HepG2 (cell line): ENCODE measurements around the gene NEUROD1. TPM values are rescaled to one million over a fixed set of nuclear protein-coding genes. Genes with fewer than 3 reads are reported as not detected.

Source experiments
- ATAC-seq: fragments of 200-7000 bp; cut with Tn5 transposase; 3 replicates; pipeline ENCODE4 v1.9.1; 2020; ENCODE audit warnings: mild to moderate bottlenecking, moderate library complexity
- BruUV-seq: library from RNA; stranded (reverse); fragments of 400-500 nt; replicated peaks from 2 replicates; lab custom pipeline; 2021; lab: Mats Ljungman, UMichigan
- CTCF ChIA-PET: fragments of 300-600 bp; formaldehyde crosslinking; extraction: SDS; loops from one replicate; lab custom pipeline; 2021; ENCODE audit warnings: low total read pairs, inconsistent platforms, low intra/inter-chr PET ratio; lab: Yijun Ruan, JAX
- POLR2A ChIA-PET: fragments of 350-600 bp; sonication (Branson Sonifier 250); formaldehyde crosslinking; loops from one replicate; lab custom pipeline; 2020; ENCODE audit warnings: antibody characterized with exemption, inconsistent platforms; lab: Yijun Ruan, JAX
- DNase-seq: peaks from one replicate; pipeline ENCODE4 v3.0.0-alpha.2; 2015; ENCODE audit warnings: low spot score
- FAIRE-seq: peaks from 3 replicates; lab custom pipeline; 2011; peaks lifted over from hg19 to GRCh38; lab: Jason Lieb, UNC
- H2AFZ ChIP-seq: one replicate; pipeline ENCODE4 v1.6.1; 2011; ENCODE audit warnings: low read length, inconsistent platforms
- H3K27ac ChIP-seq: fragments of 300-600 bp; 3 replicates; pipeline ENCODE4 v1.8.0; 2011; ENCODE audit warnings: mixed run types, mild to moderate bottlenecking, mixed read lengths, low read length, inconsistent platforms; ENCODE audit not compliant: insufficient read depth; ENCODE audit errors: extremely low read length
- H3K27me3 ChIP-seq, 2 experiments: fragments of 200-600 bp in 1 of 2; 2 replicates in 1 of 2; 3 replicates in 1 of 2; pipeline versions ENCODE4 v1.6.0 to v1.8.0; 2011; ENCODE audit warnings: low read length in 2 of 2, mild to moderate bottlenecking in 2 of 2, moderate library complexity in 2 of 2, inconsistent platforms in 1 of 2; ENCODE audit not compliant: insufficient read depth in 2 of 2, control insufficient read depth in 1 of 2
- H3K36me3 ChIP-seq, 2 experiments: fragments of 200-600 bp in 1 of 2; replicated peaks in 1 of 2; 2 replicates in 1 of 2; 3 replicates in 1 of 2; pipeline versions ENCODE4 v1.5.1 to v1.8.0; 2011; ENCODE audit warnings: low read length in 2 of 2, inconsistent platforms in 1 of 2; ENCODE audit not compliant: insufficient read depth in 2 of 2, control insufficient read depth in 1 of 2
- H3K4me1 ChIP-seq: 2 replicates; pipeline ENCODE4 v1.5.1; 2012; ENCODE audit warnings: low read length, inconsistent platforms; ENCODE audit not compliant: insufficient read depth
- H3K4me2 ChIP-seq: 2 replicates; pipeline ENCODE4 v1.6.0; 2011; ENCODE audit warnings: low read depth, low read length, inconsistent platforms
- H3K4me3 ChIP-seq, 3 experiments: fragments of 200-600 bp in 1 of 3; sonication (generic), shearing (Covaris generic) in 1 of 3; replicated peaks in 1 of 3; 2 replicates each; pipeline ENCODE4 v1.5.1; 2011 to 2016; ENCODE audit warnings: low read length in 3 of 3, inconsistent platforms in 2 of 3, low read depth in 2 of 3, mild to moderate bottlenecking in 2 of 3, control low read depth in 1 of 3, mixed read lengths in 1 of 3; ENCODE audit not compliant: insufficient read depth in 1 of 3
- H3K79me2 ChIP-seq: one replicate; pipeline ENCODE4 v1.6.1; 2011; ENCODE audit warnings: low read length, inconsistent platforms; ENCODE audit not compliant: insufficient read depth
- H3K9ac ChIP-seq: 2 replicates; pipeline ENCODE4 v1.6.0; 2011; ENCODE audit warnings: mild to moderate bottlenecking, low read depth, low read length, inconsistent platforms; ENCODE audit not compliant: insufficient read depth
- H3K9me3 ChIP-seq: 2 replicates; pipeline ENCODE4 v1.5.1; 2012; ENCODE audit warnings: mild to moderate bottlenecking, low read length
- H4K20me1 ChIP-seq: 2 replicates; pipeline ENCODE4 v1.6.0; 2011; ENCODE audit warnings: inconsistent platforms, mild to moderate bottlenecking, low read length, moderate library complexity; ENCODE audit not compliant: insufficient read depth
- FOXM1 ChIP-seq: sonication (generic); formaldehyde crosslinking; IDR thresholded peaks from 2 replicates; pipeline ENCODE4 v1.5.0; 2020; ENCODE audit warnings: missing genetic modification reagents
- HCFC1 ChIP-seq: fragments of 150-350 bp; IDR thresholded peaks from 2 replicates; pipeline ENCODE4 v1.6.1; 2014; ENCODE audit warnings: low read depth, low read length
- HMG20A ChIP-seq: IDR thresholded peaks from 2 replicates; pipeline ENCODE4 v1.6.1; 2016; ENCODE audit warnings: borderline replicate concordance
- IKZF1 ChIP-seq: fragments of 450-650 bp; IDR thresholded peaks from 2 replicates; pipeline ENCODE4 v1.7.1; 2016
- KAT2B ChIP-seq: fragments of 150-350 bp; IDR thresholded peaks from 2 replicates; pipeline ENCODE4 v1.6.1; 2014; ENCODE audit warnings: low read depth, low read length, borderline replicate concordance
- MAF1 ChIP-seq: sonication (generic); formaldehyde crosslinking; IDR thresholded peaks from 2 replicates; pipeline ENCODE4 v1.5.0; 2020; ENCODE audit warnings: missing genetic modification reagents, borderline replicate concordance
- MED1 ChIP-seq: sonication (generic); formaldehyde crosslinking; IDR thresholded peaks from 2 replicates; pipeline ENCODE4 v1.4.0; 2020; ENCODE audit warnings: missing genetic modification reagents
- MIER2 ChIP-seq: IDR thresholded peaks from 2 replicates; pipeline ENCODE4 v1.6.1; 2016; ENCODE audit warnings: missing biosample characterization, missing genetic modification reagents
- PBX3 ChIP-seq: sonication (generic); formaldehyde crosslinking; IDR thresholded peaks from 2 replicates; pipeline ENCODE4 v1.8.1; 2023; ENCODE audit warnings: missing genetic modification reagents, inconsistent platforms, borderline replicate concordance
- PRDM10 ChIP-seq: sonication (generic); formaldehyde crosslinking; IDR thresholded peaks from 2 replicates; pipeline ENCODE4 v1.4.0; 2020; ENCODE audit warnings: low read depth, missing genetic modification reagents
- SKIL ChIP-seq: sonication (generic); formaldehyde crosslinking; IDR thresholded peaks from 2 replicates; pipeline ENCODE4 v1.8.0; 2022; ENCODE audit warnings: missing genetic modification reagents, mild to moderate bottlenecking, moderate library complexity, borderline replicate concordance
- SNAI1 ChIP-seq: sonication (generic); formaldehyde crosslinking; IDR thresholded peaks from 2 replicates; pipeline ENCODE4 v1.5.0; 2020; ENCODE audit warnings: mild to moderate bottlenecking, missing genetic modification reagents, borderline replicate concordance
- ZFP36L2 ChIP-seq: sonication (generic); formaldehyde crosslinking; IDR thresholded peaks from 2 replicates; pipeline ENCODE4 v1.4.0; 2020; ENCODE audit warnings: missing genetic modification reagents
- ZFY ChIP-seq: sonication (generic); formaldehyde crosslinking; IDR thresholded peaks from 2 replicates; pipeline ENCODE4 v1.4.0; 2020; ENCODE audit warnings: missing genetic modification reagents
- ZNF317 ChIP-seq: sonication (generic); formaldehyde crosslinking; IDR thresholded peaks from 2 replicates; pipeline ENCODE4 v1.5.0; 2020; ENCODE audit warnings: mild to moderate bottlenecking, missing genetic modification reagents
- ZNF792 ChIP-seq: IDR thresholded peaks from 2 replicates; pipeline ENCODE4 v1.6.1; 2016
- WGBS: methylation state at CpG from one replicate; pipeline ENCODE4 v1.1.6; 2017; ENCODE audit warnings: low lambda C conversion rate; 5-methylcytosine and 5-hydroxymethylcytosine counted together
- in situ Hi-C: cut with HindIII; loops from 2 replicates; pipeline ENCODE4 v1.10.0; 2017; ENCODE audit warnings: low pct_unique_long_range_greater_than_20kb; ENCODE audit not compliant: extremely low pct_ligation_motif_present
- intact Hi-C: fragments of 100-400 bp; cut with micrococcal nuclease; formaldehyde crosslinking; loops from one replicate; pipeline ENCODE4 v1.10.0; 2022; ENCODE audit not compliant: unreplicated experiment
- polyA plus RNA-seq, 8 experiments: library from polyadenylated mRNA; depleted of rRNA in 3 of 8; stranded (reverse) in 7 of 8; unstranded in 1 of 8; fragments of >200 nt; fragmentation: Illumina TruSeq in 4 of 8; extraction: Trizol in 4 of 8; gene quantifications; 2 replicates each; pipeline versions ENCODE4 v1.2.1 to v1.2.3, GENCODE V29; 2011 to 2016; ENCODE audit warnings: low read depth in 4 of 8, missing spikeins in 1 of 8, mixed read lengths in 1 of 8; ENCODE audit not compliant: insufficient read depth in 1 of 8
- total RNA-seq, 5 experiments: library from RNA; depleted of rRNA; stranded (reverse); fragments of >200 nt; fragmentation: Illumina TruSeq; extraction: Trizol; gene quantifications; 2 replicates each; pipeline ENCODE4 v1.2.3, GENCODE V29; 2016; ENCODE audit warnings: low read depth in 1 of 5

Gene NEUROD1
- total and polyA plus RNA-seq, 2 of the 13 experiments (the other 11 are each of a cell fraction or from before 2014, with no cell fraction given): not detected

- no peak for TF ChIP-seq SKIL (CRISPR knock-in tag)
- no peak for TF ChIP-seq ZFY (CRISPR knock-in tag)
- no peak for TF ChIP-seq MED1 (CRISPR knock-in tag)
- no peak for TF ChIP-seq HMG20A (CRISPR knock-in tag)
Observed at GRCh38 chr2:181667234-181667633, 13.1 kb downstream of the NEUROD1 start (continued).

- FAIRE-seq (no peak), ATAC-seq (no peak), DNase-seq (no peak)
- ChIA-PET POLR2A (no interaction called here), CTCF (no interaction called here)
- in situ Hi-C loops: no loop called here
- Histone ChIP-seq H3K27me3 (peaks cover 0 to 12% of the 10 kb centered on the region in 2 experiments; a peak in 1 of 5 replicates), H3K4me2 (no peak overlapping the region), H3K4me3 (no peak overlapping the region), H3K9me3 (no peaks in the 10 kb centered on the region), H3K9ac (no peak overlapping the region), H3K4me1 (peaks cover 11% of the 10 kb centered on the region), H3K79me2 (no peaks in the 10 kb centered on the region), H4K20me1 (no peaks in the 10 kb centered on the region), H3K36me3 (no peaks in the 10 kb centered on the region), H2AFZ (no peak overlapping the region), H3K27ac (no peak overlapping the region)
- 38% methylated on average over 2 of the region's 2 CpGs for WGBS
- no peak for TF ChIP-seq MIER2
- TF ChIP-seq ZNF317 (CRISPR knock-in tag): no peak
- no peak for TF ChIP-seq PBX3 (CRISPR knock-in tag)
- no peak for TF ChIP-seq HCFC1
- no peak for TF ChIP-seq PRDM10 (CRISPR knock-in tag)
- no peak for TF ChIP-seq ZFP36L2 (CRISPR knock-in tag)
- TF ChIP-seq MAF1: no peak
- no peak for TF ChIP-seq KAT2B
- TF ChIP-seq ZNF792: no peak
- no peak for TF ChIP-seq IKZF1
- TF ChIP-seq SNAI1 (CRISPR knock-in tag): no peak
- TF ChIP-seq FOXM1: no peak
- intact Hi-C loops: no loop called here
- no TSS peak for BruUV-seq
Observed at GRCh38 chr2:181662287-181662686, 18.0 kb downstream of the NEUROD1 start.
